OCI-LY3 (cell line): ENCODE measurements around the gene RBPJ.

Experiments
- H2AFZ ChIP-seq: fragments of 200-600, 300-600 bp; shearing (Covaris generic); 2 replicates; pipeline ENCODE4 v1.6.0; 2014; ENCODE audit warnings: antibody characterized with exemption, low read depth, low read length
- H3K27ac ChIP-seq: fragments of 200-600, 300-600 bp; sonication (generic); 2 replicates; pipeline ENCODE4 v1.5.1; 2014; ENCODE audit warnings: mild to moderate bottlenecking, low read length, moderate library complexity, mixed read lengths
- H3K27me3 ChIP-seq: fragments of 200-600, 300-600 bp; sonication (generic); 2 replicates; pipeline ENCODE4 v1.6.1; 2014; ENCODE audit warnings: low read depth, low read length, mixed read lengths
- H3K36me3 ChIP-seq: fragments of 200-600, 300-600 bp; sonication (generic); replicated peaks from 2 replicates; pipeline ENCODE3; 2014; ENCODE audit warnings: low read depth, low read length, mixed read lengths
- H3K4me1 ChIP-seq: fragments of 300-600, 200-600 bp; sonication (generic); 2 replicates; pipeline ENCODE4 v1.6.1; 2014; ENCODE audit warnings: low read length, mixed read lengths
- H3K4me2 ChIP-seq: fragments of 200-600, 300-600 bp; sonication (generic); 2 replicates; pipeline ENCODE4 v1.6.1; 2014; ENCODE audit warnings: low read length, mixed read lengths
- H3K4me3 ChIP-seq: fragments of 300-600, 200-600 bp; sonication (generic); 2 replicates; pipeline ENCODE4 v1.5.1; 2014; ENCODE audit warnings: antibody characterized with exemption, mild to moderate bottlenecking, low read length, moderate library complexity
- H3K79me2 ChIP-seq: fragments of 300-600, 200-600 bp; shearing (Covaris generic); 2 replicates; pipeline ENCODE4 v1.6.1; 2014; ENCODE audit warnings: mild to moderate bottlenecking, low read length, mixed read lengths
- H3K9ac ChIP-seq: fragments of 300-600, 200-600 bp; shearing (Covaris generic); 2 replicates; pipeline ENCODE4 v1.6.0; 2014; ENCODE audit warnings: mild to moderate bottlenecking, low read length, moderate library complexity
- H3K9me3 ChIP-seq: fragments of 200-600, 300-600 bp; shearing (Covaris generic); 2 replicates; pipeline ENCODE4 v1.6.1; 2014; ENCODE audit warnings: low read length, mixed read lengths; ENCODE audit not compliant: insufficient read depth
- H4K20me1 ChIP-seq: fragments of 200-600, 300-600 bp; sonication (generic); 2 replicates; pipeline ENCODE4 v1.6.1; 2016; ENCODE audit warnings: low read length, mixed read lengths; ENCODE audit not compliant: insufficient read depth
- EZH2phosphoT487 ChIP-seq: fragments of 200-600 bp; shearing (Covaris generic); IDR thresholded peaks from 2 replicates; pipeline ENCODE4 v1.6.1; 2018; ENCODE audit warnings: antibody characterized with exemption, mixed run types, low read depth
- TF ChIP-seq, protein P1 (sequence below): fragments of 200-600, 300-600 bp; sonication (generic); IDR thresholded peaks from 2 replicates; pipeline ENCODE4 v1.5.1; 2014; ENCODE audit warnings: antibody characterized with exemption, low read length, low read depth

The RBPJ gene

DNA sequence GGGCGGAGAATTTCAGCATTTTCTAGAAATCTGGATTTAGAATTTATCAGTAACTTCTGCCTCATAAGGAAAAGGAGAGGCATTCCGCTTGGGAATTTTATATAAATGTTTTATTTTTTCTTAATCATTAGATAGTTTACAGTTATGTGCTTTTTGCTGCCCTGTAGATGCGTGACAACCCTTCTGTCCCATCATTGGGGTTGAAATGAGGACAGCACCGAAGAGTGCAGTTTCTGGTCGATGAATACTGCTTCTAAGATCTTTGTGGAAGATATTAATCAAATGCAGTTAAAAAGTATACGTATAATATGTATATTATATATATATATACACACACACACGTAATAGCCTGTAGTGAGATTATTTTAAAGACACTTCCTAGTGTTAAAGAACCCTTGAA, 1.5 kb downstream of the RBPJ start:
- Histone ChIP-seq H3K4me1 (peaks cover 39% of the 10 kb centered on the region), H3K27ac (peak overlapping the region; percentile 66; the same call in 1 of the 2 replicates), H3K4me2 (peak overlapping the region; percentile 77), H4K20me1 (peaks cover 44% of the 10 kb centered on the region), H3K79me2 (peaks cover 81% of the 10 kb centered on the region), H2AFZ (no peak overlapping the region), H3K9ac (peak overlapping the region; percentile 97), H3K9me3 (0 out of 2 replicates have a peak, but pooled peaks cover 4% of the 10 kb centered on the region), H3K4me3 (peak overlapping the region; percentile 98), H3K27me3 (no peaks in the 10 kb centered on the region), H3K36me3 (peaks cover 10% of the 10 kb centered on the region)
- TF ChIP-seq EZH2phosphoT487, result no peak
- TF ChIP-seq, protein P1, sequence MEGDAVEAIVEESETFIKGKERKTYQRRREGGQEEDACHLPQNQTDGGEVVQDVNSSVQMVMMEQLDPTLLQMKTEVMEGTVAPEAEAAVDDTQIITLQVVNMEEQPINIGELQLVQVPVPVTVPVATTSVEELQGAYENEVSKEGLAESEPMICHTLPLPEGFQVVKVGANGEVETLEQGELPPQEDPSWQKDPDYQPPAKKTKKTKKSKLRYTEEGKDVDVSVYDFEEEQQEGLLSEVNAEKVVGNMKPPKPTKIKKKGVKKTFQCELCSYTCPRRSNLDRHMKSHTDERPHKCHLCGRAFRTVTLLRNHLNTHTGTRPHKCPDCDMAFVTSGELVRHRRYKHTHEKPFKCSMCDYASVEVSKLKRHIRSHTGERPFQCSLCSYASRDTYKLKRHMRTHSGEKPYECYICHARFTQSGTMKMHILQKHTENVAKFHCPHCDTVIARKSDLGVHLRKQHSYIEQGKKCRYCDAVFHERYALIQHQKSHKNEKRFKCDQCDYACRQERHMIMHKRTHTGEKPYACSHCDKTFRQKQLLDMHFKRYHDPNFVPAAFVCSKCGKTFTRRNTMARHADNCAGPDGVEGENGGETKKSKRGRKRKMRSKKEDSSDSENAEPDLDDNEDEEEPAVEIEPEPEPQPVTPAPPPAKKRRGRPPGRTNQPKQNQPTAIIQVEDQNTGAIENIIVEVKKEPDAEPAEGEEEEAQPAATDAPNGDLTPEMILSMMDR, result no peak

DNA sequence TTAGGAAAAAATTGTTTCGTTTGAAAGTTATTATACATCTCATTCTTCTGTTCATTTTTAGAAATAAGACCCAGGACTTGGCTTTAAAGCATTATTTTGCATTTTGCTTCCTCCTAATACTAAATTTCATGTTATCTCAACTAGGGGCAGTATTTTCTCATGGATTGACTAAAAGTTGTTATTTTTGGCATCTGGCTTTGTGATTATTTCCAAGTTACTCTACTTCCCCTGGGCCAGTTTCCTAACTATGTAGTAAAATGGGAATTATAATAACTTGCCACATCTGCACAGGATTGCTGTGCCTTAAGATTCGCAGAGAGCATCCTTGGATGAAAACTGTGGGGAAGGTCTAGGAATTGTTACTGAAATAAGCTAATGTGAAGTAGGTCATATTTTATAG, 3.0 kb downstream of the RBPJ start:
- no peak overlapping the region for H2AFZ ChIP-seq
- H3K36me3 ChIP-seq, result no peaks in the 10 kb centered on the region
- H3K27me3 ChIP-seq, result no peaks in the 10 kb centered on the region
- H3K4me2 ChIP-seq, result peak overlapping the region; percentile 77
- peak overlapping the region; percentile 98; the same call in 1 of the 2 replicates for H3K4me3 ChIP-seq
- H3K4me1 ChIP-seq, result peaks cover 31% of the 10 kb centered on the region
- no peak overlapping the region for H3K27ac ChIP-seq
- peaks cover 92% of the 10 kb centered on the region for H3K79me2 ChIP-seq
- TF ChIP-seq EZH2phosphoT487, result no peak
- TF ChIP-seq, protein P1, result peak; percentile 14; the same call in 1 of the 2 replicates
- no peaks in the 10 kb centered on the region for H3K9me3 ChIP-seq
- peaks cover 59% of the 10 kb centered on the region for H4K20me1 ChIP-seq
- peak overlapping the region; percentile 97; the same call in 1 of the 2 replicates for H3K9ac ChIP-seq

DNA sequence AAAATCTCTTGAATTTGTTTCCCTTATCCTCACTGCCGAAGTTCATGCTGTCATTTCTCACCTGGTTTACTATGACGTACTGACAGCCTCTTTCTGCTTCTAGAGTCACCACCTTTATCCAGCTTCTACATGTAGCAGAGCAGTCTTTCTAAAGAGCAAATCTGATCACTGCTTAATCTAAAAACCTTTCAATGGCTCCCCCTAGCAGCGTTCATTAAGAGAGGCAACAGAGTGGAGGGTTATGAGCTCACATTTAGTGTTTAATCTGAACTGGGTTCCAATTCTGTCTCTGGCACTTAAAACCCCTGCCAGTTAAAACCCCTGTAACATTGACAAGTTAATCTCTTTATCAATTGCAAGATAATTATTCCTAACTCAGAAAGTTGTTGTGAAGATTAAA, 4.4 kb downstream of the RBPJ start:
- peaks cover 73% of the 10 kb centered on the region for H4K20me1 ChIP-seq
- H3K79me2 ChIP-seq, result peaks cover 100% of the 10 kb centered on the region
- peak overlapping the region; percentile 33; the same call in 1 of the 2 replicates for H3K4me3 ChIP-seq
- H3K9me3 ChIP-seq, result no peaks in the 10 kb centered on the region
- peak overlapping the region; percentile 46 for H3K4me2 ChIP-seq
- H3K4me1 ChIP-seq, result peaks cover 31% of the 10 kb centered on the region
- H3K27me3 ChIP-seq, result no peaks in the 10 kb centered on the region
- no peak overlapping the region for H3K9ac ChIP-seq
- no peak for TF ChIP-seq EZH2phosphoT487
- TF ChIP-seq, protein P1, result peak; percentile 84
- H2AFZ ChIP-seq, result no peak overlapping the region
- H3K27ac ChIP-seq, result no peak overlapping the region
- no peaks in the 10 kb centered on the region for H3K36me3 ChIP-seq

DNA sequence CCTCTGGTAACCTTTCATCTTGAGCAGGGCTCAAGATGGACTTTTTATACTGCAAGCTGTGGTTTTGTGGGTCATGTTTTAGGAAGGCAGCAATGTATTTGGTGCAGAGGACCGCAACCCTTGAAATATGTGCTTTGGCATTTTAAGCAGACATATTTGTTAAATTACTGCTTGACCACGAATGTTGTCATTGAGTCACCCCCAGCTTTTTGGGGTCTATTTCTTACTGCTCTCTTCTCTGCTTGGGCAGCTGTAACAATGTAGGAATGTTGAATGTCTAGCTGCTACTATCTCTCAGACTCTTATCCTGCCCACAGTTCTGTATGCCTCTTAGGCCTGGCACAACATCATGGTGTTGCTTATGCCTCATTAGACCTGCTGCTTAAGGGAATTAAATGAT, 6.0 kb downstream of the RBPJ start:
- Histone ChIP-seq H3K4me2 (no peak overlapping the region), H3K27ac (no peak overlapping the region), H3K9me3 (no peaks in the 10 kb centered on the region), H3K9ac (no peak overlapping the region), H3K4me1 (peaks cover 39% of the 10 kb centered on the region), H3K4me3 (no peak overlapping the region), H3K79me2 (peaks cover 100% of the 10 kb centered on the region), H3K36me3 (peaks cover 5% of the 10 kb centered on the region), H2AFZ (no peak overlapping the region), H3K27me3 (no peaks in the 10 kb centered on the region), H4K20me1 (peaks cover 89% of the 10 kb centered on the region)
- no peak for TF ChIP-seq EZH2phosphoT487
- TF ChIP-seq, protein P1, result no peak
